ENCODE measurements around the gene BIRC5.

The BIRC5 gene

GRCh38 chr17:78172249-78173051 is 41.6 kb upstream of the BIRC5 start:
- H3K4me3 ChIP-seq, result no peak overlapping the region

GRCh38 chr17:78173097-78173715 is 40.8 kb upstream of the BIRC5 start:
- Histone ChIP-seq H3K27me3 (no peaks in the 10 kb centered on the region), H3K9me3 (no peaks in the 10 kb centered on the region), H3K4me1 (peaks cover 66% of the 10 kb centered on the region), H4K20me1 (peaks cover 62% of the 10 kb centered on the region), H3K36me3 (peaks cover 64% of the 10 kb centered on the region), H3K4me2 (peak overlapping the region; percentile 67), H3K4me3 (no peak overlapping the region), H3K9ac (peak overlapping the region; percentile 46; the same call in 1 of the 2 replicates), H3K27ac (peak overlapping the region; percentile 19)
- no peak for TF ChIP-seq Cebpa-rat (IDR thresholded peaks at IDR 0.05)

More at GRCh38 chr17:78172249-78173051, 41.6 kb upstream of the BIRC5 start:
- H3K9ac ChIP-seq, result peak overlapping the region; percentile 46; the same call in 1 of the 2 replicates
- H3K36me3 ChIP-seq, result peaks cover 59% of the 10 kb centered on the region
- TF ChIP-seq Cebpa-rat (IDR thresholded peaks at IDR 0.05), result no peak
- H3K4me1 ChIP-seq, result peaks cover 70% of the 10 kb centered on the region
- H3K4me2 ChIP-seq, result peak overlapping the region; percentile 67
- no peaks in the 10 kb centered on the region for H3K9me3 ChIP-seq
- H3K27me3 ChIP-seq, result no peaks in the 10 kb centered on the region
- peaks cover 62% of the 10 kb centered on the region for H4K20me1 ChIP-seq
- H3K27ac ChIP-seq, result peak overlapping the region; percentile 19

DNA sequence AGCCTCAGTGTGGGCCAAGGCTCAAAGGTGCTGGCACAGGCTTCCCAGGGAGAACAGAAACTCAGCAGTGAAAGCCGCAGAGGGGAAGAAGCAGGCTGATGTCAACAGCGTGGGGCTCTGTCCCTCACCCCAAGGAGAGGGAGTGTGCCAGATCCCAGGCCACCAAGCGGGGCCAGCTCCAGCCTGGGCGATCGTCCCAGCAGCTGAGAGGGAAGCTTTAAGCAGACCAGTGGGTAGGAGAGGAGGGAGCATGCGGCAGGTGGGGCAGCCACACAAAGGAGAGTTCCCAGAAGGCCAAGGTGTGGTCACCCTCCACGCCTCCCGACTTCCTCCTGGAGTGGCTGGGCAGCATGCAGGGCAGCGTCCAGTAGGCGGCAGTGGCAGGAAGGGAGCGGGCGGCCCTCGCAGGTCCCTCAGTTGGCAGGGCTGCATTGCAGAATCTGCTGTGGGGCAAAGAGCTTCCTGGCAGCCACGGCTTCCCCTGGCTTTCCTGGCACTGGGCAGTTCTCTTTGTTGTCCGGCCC is 39.6 kb upstream of the BIRC5 start:
- no peak for TF ChIP-seq Cebpa-rat (IDR thresholded peaks at IDR 0.05)
- H3K27ac ChIP-seq, result no peak overlapping the region
- H4K20me1 ChIP-seq, result peaks cover 52% of the 10 kb centered on the region
- no peaks in the 10 kb centered on the region for H3K27me3 ChIP-seq
- H3K9ac ChIP-seq, result peak overlapping the region; percentile 30; the same call in 1 of the 2 replicates
- peaks cover 76% of the 10 kb centered on the region for H3K36me3 ChIP-seq
- no peak overlapping the region for H3K4me3 ChIP-seq
- H3K4me1 ChIP-seq, result peaks cover 66% of the 10 kb centered on the region
- no peaks in the 10 kb centered on the region for H3K9me3 ChIP-seq
- H3K4me2 ChIP-seq, result peak overlapping the region; percentile 67; the same call in 1 of the 2 replicates

- no peak for TF ChIP-seq Cebpa-rat (IDR thresholded peaks at IDR 0.05)
- Histone ChIP-seq H3K9ac (no peak overlapping the region), H3K27ac (0 out of 2 replicates have a peak overlapping the region, but pooled peaks have one; percentile 6)
These were observed 39.0 kb upstream of the BIRC5 start for GRCh38 chr17:78174870-78175642.

DNA sequence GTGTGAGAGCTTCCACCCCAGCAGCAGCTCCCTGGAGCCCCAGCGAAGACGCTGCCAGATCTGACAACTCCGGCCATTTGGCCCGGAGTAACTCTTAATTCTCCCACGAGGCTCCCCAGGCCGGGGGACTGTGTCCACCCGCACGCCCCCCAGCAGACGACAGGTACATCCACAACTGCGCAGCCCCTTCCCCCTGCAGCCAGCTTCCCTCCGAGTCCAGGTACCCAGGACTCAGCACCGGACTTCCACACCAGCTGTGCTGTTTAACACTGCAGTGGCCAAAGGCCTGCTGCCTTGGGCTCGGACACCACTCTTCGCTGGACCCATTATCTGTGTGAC is 38.4 kb upstream of the BIRC5 start:
- H3K27me3 ChIP-seq, result no peaks in the 10 kb centered on the region
- H3K27ac ChIP-seq, result no peak overlapping the region
- peaks cover 70% of the 10 kb centered on the region for H3K4me1 ChIP-seq
- H3K36me3 ChIP-seq, result peaks cover 83% of the 10 kb centered on the region
- H3K9ac ChIP-seq, result no peak overlapping the region
- H3K9me3 ChIP-seq, result no peaks in the 10 kb centered on the region
- H4K20me1 ChIP-seq, result peaks cover 40% of the 10 kb centered on the region
- no peak overlapping the region for H3K4me2 ChIP-seq
- no peak for TF ChIP-seq Cebpa-rat (IDR thresholded peaks at IDR 0.05)
- no peak overlapping the region for H3K4me3 ChIP-seq

More at GRCh38 chr17:78174870-78175642, 39.0 kb upstream of the BIRC5 start:
- Histone ChIP-seq H3K4me2 (no peak overlapping the region), H3K36me3 (peaks cover 83% of the 10 kb centered on the region), H3K4me3 (no peak overlapping the region), H3K27me3 (no peaks in the 10 kb centered on the region), H3K9me3 (no peaks in the 10 kb centered on the region), H3K4me1 (peaks cover 66% of the 10 kb centered on the region), H4K20me1 (peaks cover 46% of the 10 kb centered on the region)

- Histone ChIP-seq H3K4me3 (no peak overlapping the region), H3K9me3 (no peaks in the 10 kb centered on the region), H3K9ac (no peak overlapping the region), H3K4me2 (peak overlapping the region; percentile 31; the same call in 1 of the 2 replicates), H3K27me3 (no peaks in the 10 kb centered on the region), H3K4me1 (peaks cover 74% of the 10 kb centered on the region), H4K20me1 (peaks cover 30% of the 10 kb centered on the region), H3K27ac (no peak overlapping the region), H3K36me3 (peaks cover 83% of the 10 kb centered on the region)
- no peak for TF ChIP-seq Cebpa-rat (IDR thresholded peaks at IDR 0.05)
These were observed 37.5 kb upstream of the BIRC5 start for GRCh38 chr17:78176548-78177025.

- Histone ChIP-seq H3K27me3 (no peaks in the 10 kb centered on the region), H3K27ac (peak overlapping the region; percentile 74; the same call in 1 of the 2 replicates), H3K9ac (peak overlapping the region; percentile 63; the same call in 1 of the 2 replicates), H3K9me3 (no peaks in the 10 kb centered on the region), H3K4me1 (peaks cover 70% of the 10 kb centered on the region), H3K36me3 (peaks cover 83% of the 10 kb centered on the region), H3K4me2 (peak overlapping the region; percentile 62), H3K4me3 (no peak overlapping the region), H4K20me1 (0 out of 2 replicates have a peak, but pooled peaks cover 6% of the 10 kb centered on the region)
- TF ChIP-seq Cebpa-rat (IDR thresholded peaks at IDR 0.05), result no peak
These were observed 34.7 kb upstream of the BIRC5 start for GRCh38 chr17:78179372-78179771.

- peak overlapping the region; percentile 62 for H3K4me2 ChIP-seq
- TF ChIP-seq Cebpa-rat (IDR thresholded peaks at IDR 0.05), result no peak
- peaks cover 83% of the 10 kb centered on the region for H3K36me3 ChIP-seq
- peak overlapping the region; percentile 74 for H3K27ac ChIP-seq
- H3K9me3 ChIP-seq, result no peaks in the 10 kb centered on the region
- H3K27me3 ChIP-seq, result no peaks in the 10 kb centered on the region
- H4K20me1 ChIP-seq, result no peaks in the 10 kb centered on the region
- peaks cover 73% of the 10 kb centered on the region for H3K4me1 ChIP-seq
- H3K4me3 ChIP-seq, result no peak overlapping the region
- peak overlapping the region; percentile 63 for H3K9ac ChIP-seq
These were observed 34.0 kb upstream of the BIRC5 start for GRCh38 chr17:78180083-78180482.

GRCh38 chr17:78180508-78180907 is 33.5 kb upstream of the BIRC5 start:
- Histone ChIP-seq H3K4me3 (no peak overlapping the region), H3K27me3 (no peaks in the 10 kb centered on the region), H3K27ac (peak overlapping the region; percentile 74), H3K36me3 (peaks cover 83% of the 10 kb centered on the region), H3K9ac (peak overlapping the region; percentile 63), H3K4me1 (peaks cover 77% of the 10 kb centered on the region), H3K4me2 (peak overlapping the region; percentile 62), H3K9me3 (no peaks in the 10 kb centered on the region), H4K20me1 (no peaks in the 10 kb centered on the region)
- no peak for TF ChIP-seq Cebpa-rat (IDR thresholded peaks at IDR 0.05)

All from BLaER1 (cell line).